Adrenal gland (tissue), 12 donors: ENCODE measurements around the gene CBFA2T3. TPM values are rescaled to one million over a fixed set of nuclear protein-coding genes. Genes with fewer than 3 reads are reported as not detected.

Source experiments
- DNase-seq, 7 donors: peaks; one replicate each; pipeline ENCODE4 v3.0.0-alpha.2; 2019 to 2020
- H3K27ac ChIP-seq, 5 donors: fragments of 200-600 bp; sonication (generic) in 4 of 5; 1 replicate in 3 of 5; 2 replicates in 2 of 5; pipeline versions ENCODE4 v1.5.1 to v1.8.0; 2016 to 2020; ENCODE audit warnings: mild to moderate bottlenecking in 1 of 5
- H3K27me3 ChIP-seq: fragments of 200-600 bp; 2 replicates; pipeline ENCODE4 v1.8.0; 2021
- H3K36me3 ChIP-seq, 2 donors: fragments of 200-600 bp; replicated peaks in 1 of 2; 1 replicate in 1 of 2; 2 replicates in 1 of 2; pipeline versions ENCODE4 v1.5.1 to v1.8.0; 2018 to 2022
- H3K4me1 ChIP-seq, 2 donors: fragments of 200-600 bp; replicated peaks in 1 of 2; 1 replicate in 1 of 2; 2 replicates in 1 of 2; pipeline versions ENCODE4 v1.5.1 to v1.8.0; 2018 to 2021
- H3K4me3 ChIP-seq, 4 donors: fragments of 200-600 bp; sonication (generic) in 3 of 4; one replicate each; pipeline ENCODE4 v1.5.1; 2016 to 2018
- H3K9me3 ChIP-seq, 3 donors: fragments of 200-600 bp; sonication (generic) in 1 of 3; replicated peaks in 1 of 3; 1 replicate in 2 of 3; 2 replicates in 1 of 3; pipeline versions ENCODE4 v1.5.1 to v1.8.0; 2016 to 2021
- CTCF ChIP-seq, 6 experiments: fragments of 450-650 bp in 4 of 6; fragments of 200-600 bp in 2 of 6; sonication (generic) in 1 of 6; IDR thresholded peaks; 1 replicate in 5 of 6; 2 replicates in 1 of 6; pipeline versions ENCODE4 v1.5.1 to v1.8.0; 2016 to 2021; ENCODE audit warnings: antibody characterized with exemption in 6 of 6, mild to moderate bottlenecking in 2 of 6, moderate library complexity in 1 of 6
- POLR2A ChIP-seq, 2 donors: fragments of 450-650 bp; IDR thresholded peaks; one replicate each; pipeline ENCODE4 v1.6.1; 2017; ENCODE audit warnings: antibody characterized with exemption in 2 of 2, mild to moderate bottlenecking in 2 of 2, moderate library complexity in 1 of 2
- WGBS, 4 donors: extraction: QIAGEN DNeasy Blood & Tissue Kit in 2 of 4; methylation state at CpG; one replicate each; pipeline versions ENCODE4 v1.1.5 to v1.1.7; 2013 to 2017; 5-methylcytosine and 5-hydroxymethylcytosine counted together
- intact Hi-C, 2 donors: fragments of 100-400 bp; cut with DNase I; formaldehyde crosslinking; loops; one replicate each; pipeline versions ENCODE4 v1.14.1 to v1.15.0; 2022 to 2023
- polyA plus RNA-seq, 3 donors: library from polyadenylated mRNA; stranded (reverse); fragments of 200-250 nt in 2 of 3; fragments of 350-450 nt in 1 of 3; fragmentation: Illumina TruSeq in 1 of 3; extraction: RNeasy Lipid Tissue Mini Kit (QIAGEN cat#74804) in 1 of 3; gene quantifications; one replicate each; pipeline ENCODE4 v1.2.3, GENCODE V29; 2013 to 2014
- total RNA-seq, 9 donors: library from RNA; depleted of rRNA in 4 of 9; stranded (reverse); fragments of >200 nt in 4 of 9; fragments of 120-200 nt in 1 of 9; fragmentation: NEBNext Ultra II Directional in 1 of 9; extraction: Animal tissue kit (Norgen Biotek cat#: 25700) in 1 of 9; gene quantifications; one replicate each; pipeline versions ENCODE4 v1.1.0 to v1.2.4, GENCODE V29; 2013 to 2023
- donor health status: healthy with polysubstance abuse.
- donor health status: Bipolar disorder and iron deficiency.
- donor health status: DM: yes; HTN: yes; CAD: no.
- donor health status: DM: no; HTN: no; CAD: no.
- donor health status: DM: no; HTN: no; CAD: no.
- donor health status: DM: yes; HTN: yes; CAD: no.

The CBFA2T3 gene
- total and polyA plus RNA-seq, 12 donors, result 0.30 to 16.9 (median 2.2) TPM

- DNase-seq, result no peak
- no peak overlapping the region for H3K4me3 ChIP-seq
- intact Hi-C loops, result no loop called here
- peaks cover 0 to 23% of the 10 kb centered on the region in 2 donors for H3K36me3 ChIP-seq
- 93 to 98% (median 94%) methylated on average over 16 to 30 of the region's 30 CpGs for WGBS, 4 donors
- no peaks in the 10 kb centered on the region for H3K27me3 ChIP-seq
- no peaks in the 10 kb centered on the region for H3K9me3 ChIP-seq
- H3K27ac ChIP-seq, result no peak overlapping the region
- no peak for TF ChIP-seq CTCF (IDR thresholded peaks at IDR 0.05)
- no peak for TF ChIP-seq POLR2A (IDR thresholded peaks at IDR 0.05)
- H3K4me1 ChIP-seq, result no peaks in the 10 kb centered on the region
Measured at GRCh38 chr16:88840600-88841215, 136.3 kb downstream of the CBFA2T3 start.

GRCh38 chr16:88839745-88840599 is 137.0 kb downstream of the CBFA2T3 start:
- intact Hi-C loops, result no loop called here
- H3K9me3 ChIP-seq, result no peaks in the 10 kb centered on the region
- no peak overlapping the region for H3K27ac ChIP-seq
- H3K4me1 ChIP-seq, result no peaks in the 10 kb centered on the region
- no peak overlapping the region for H3K4me3 ChIP-seq
- H3K27me3 ChIP-seq, result no peaks in the 10 kb centered on the region
- DNase-seq, result no peak
- TF ChIP-seq CTCF (IDR thresholded peaks at IDR 0.05) (no peak), POLR2A (IDR thresholded peaks at IDR 0.05) (no peak)
- WGBS, 4 donors, result 91 to 95% (median 92%) methylated on average over 18 to 24 of the region's 24 CpGs
- H3K36me3 ChIP-seq, result peaks cover 0 to 23% of the 10 kb centered on the region in 2 donors

GRCh38 chr16:88839026-88839529 is 137.9 kb downstream of the CBFA2T3 start:
- WGBS, 4 donors, result 87 to 96% (median 91%) methylated on average over 19 to 39 of the region's 39 CpGs
- DNase-seq, result no peak
- Histone ChIP-seq H3K4me1 (no peaks in the 10 kb centered on the region), H3K4me3 (no peak overlapping the region), H3K27me3 (no peaks in the 10 kb centered on the region), H3K9me3 (no peaks in the 10 kb centered on the region), H3K36me3 (peaks cover 0 to 23% of the 10 kb centered on the region in 2 donors), H3K27ac (no peak overlapping the region)
- no peak for TF ChIP-seq POLR2A (IDR thresholded peaks at IDR 0.05)
- TF ChIP-seq CTCF (IDR thresholded peaks at IDR 0.05), result no peak
- intact Hi-C loops, result no loop called here

- no peaks in the 10 kb centered on the region for H3K27me3 ChIP-seq
- H3K36me3 ChIP-seq, result peaks cover 0 to 23% of the 10 kb centered on the region in 2 donors
- intact Hi-C loops, result no loop called here
- H3K4me1 ChIP-seq, result no peaks in the 10 kb centered on the region
- H3K4me3 ChIP-seq, result no peak overlapping the region
- no peaks in the 10 kb centered on the region for H3K9me3 ChIP-seq
- 87 to 94% (median 91%) methylated on average over 18 to 19 of the region's 19 CpGs for whole genome bisulfite sequencing, 4 donors
- no peak for TF ChIP-seq CTCF (IDR thresholded peaks at IDR 0.05)
- no peak for TF ChIP-seq POLR2A (IDR thresholded peaks at IDR 0.05)
- no peak for DNase-seq
- no peak overlapping the region for H3K27ac ChIP-seq
Measured at GRCh38 chr16:88838566-88838965, 138.4 kb downstream of the CBFA2T3 start.
